NCI-H1436 (cell line): Measurements from ENCODE around the gene ENTPD1.
"Not testable (repeated sequence)": the region's sequence is repeated elsewhere in the genome, so short reads cannot be mapped to it uniquely, and the experiment has no call there.

Source experiments
- DNase-seq: peaks from one replicate; lab custom pipeline; 2025; lab: John Stamatoyannopoulos, UW

The ENTPD1 gene

DNA sequence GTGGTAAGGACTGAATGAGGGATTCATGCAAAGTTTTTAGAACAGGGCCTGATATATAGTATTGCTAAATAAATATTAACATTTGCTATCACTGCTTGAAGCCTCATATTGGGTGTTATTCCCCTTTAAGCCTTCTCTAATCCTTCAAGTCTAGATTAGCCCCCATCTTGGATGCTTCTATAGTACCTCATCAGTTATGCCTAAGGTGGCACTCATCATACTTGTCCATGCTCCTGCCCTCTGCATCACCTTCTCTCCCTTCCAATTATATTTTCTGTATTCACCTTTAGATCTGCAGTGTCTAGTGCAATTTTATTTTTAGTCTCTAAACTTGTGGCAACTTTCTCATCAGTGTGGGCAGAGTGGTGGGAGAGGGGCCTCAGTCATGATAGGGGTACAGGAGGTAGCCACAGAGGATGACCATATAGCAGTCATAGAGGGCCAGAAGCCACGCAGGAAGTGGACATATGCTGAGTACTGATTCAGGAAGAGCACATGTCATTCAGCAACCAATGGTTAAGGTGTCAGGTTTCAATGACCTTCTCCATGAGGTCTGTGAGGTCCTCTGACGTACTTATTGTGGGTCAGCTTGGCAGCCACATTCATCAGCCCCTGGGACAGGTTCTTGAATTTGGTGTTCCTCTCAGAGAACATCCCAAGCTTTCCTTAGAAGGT is 2.5 kb downstream of the ENTPD1 start:
- DNase-seq = no peak

DNA sequence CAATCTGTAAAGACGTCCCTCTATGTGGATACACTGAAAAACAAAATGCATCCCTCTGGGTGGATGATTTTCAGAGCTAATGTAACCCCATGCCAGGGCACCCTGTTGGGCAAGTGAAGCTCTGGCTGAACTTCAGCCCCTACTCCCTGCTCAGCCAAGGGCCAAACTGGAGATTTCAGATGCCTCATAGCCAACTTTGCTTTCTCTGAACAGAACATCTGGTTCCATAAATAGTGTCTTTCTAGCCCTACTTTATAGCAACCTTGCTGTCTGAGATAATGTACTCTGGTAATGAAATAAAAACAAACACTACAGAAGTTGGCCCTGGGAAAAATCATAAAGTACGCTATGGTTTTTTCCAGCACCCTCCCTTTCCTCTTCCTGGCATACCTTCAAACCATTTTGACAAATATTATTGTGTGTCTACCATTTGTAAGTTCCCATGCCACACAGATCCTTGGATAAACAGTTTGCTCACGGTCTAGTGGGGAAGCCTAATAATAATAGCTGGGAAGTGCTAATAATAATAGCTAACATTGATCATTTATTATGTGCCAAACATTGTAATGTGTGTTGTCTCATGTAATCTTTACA is 3.4 kb downstream of the ENTPD1 start:
- DNase-seq = no peak

GRCh38 chr10:95761939-95762492 is 6.1 kb downstream of the ENTPD1 start:
- no peak for DNase-seq

- DNase-seq = no peak
Measured at GRCh38 chr10:95767884-95768556, 12.1 kb downstream of the ENTPD1 start.

DNA sequence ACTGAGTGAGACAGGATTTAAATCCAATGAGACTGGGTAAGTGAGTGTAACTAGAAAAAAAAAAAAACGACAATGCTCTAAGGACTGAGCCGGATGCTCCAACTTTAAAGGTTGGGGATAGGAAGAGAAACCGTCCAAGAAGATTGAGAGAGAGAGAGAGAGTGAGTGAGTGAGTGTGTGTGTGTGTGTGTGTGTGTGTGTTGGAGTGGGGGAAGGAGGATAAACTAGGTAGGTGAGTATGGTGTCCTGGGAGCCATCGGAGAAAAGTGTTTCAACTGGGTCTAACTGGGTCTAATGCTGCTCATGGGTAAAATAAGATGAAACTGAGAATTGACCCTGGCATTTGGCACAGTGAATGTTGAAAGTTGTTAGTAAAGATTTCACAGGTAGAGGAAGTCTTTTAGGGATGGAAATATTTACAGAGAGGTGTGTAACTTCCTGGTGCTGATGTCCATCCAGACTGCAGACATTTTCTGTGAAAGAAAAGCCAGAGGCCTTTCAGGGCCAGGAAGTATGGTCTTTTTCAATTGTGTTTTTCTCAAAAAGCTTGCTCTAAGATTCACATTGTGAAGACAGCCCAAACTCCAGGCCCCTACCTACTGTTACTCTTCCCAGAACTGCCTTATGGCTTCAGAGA is 14.2 kb downstream of the ENTPD1 start:
- no peak for DNase-seq

GRCh38 chr10:95773454-95773853 is 17.5 kb downstream of the ENTPD1 start:
- not testable (repeated sequence) for DNase-seq

- not testable (repeated sequence) for DNase-seq
Measured at GRCh38 chr10:95777638-95778037, 21.7 kb downstream of the ENTPD1 start.

DNA sequence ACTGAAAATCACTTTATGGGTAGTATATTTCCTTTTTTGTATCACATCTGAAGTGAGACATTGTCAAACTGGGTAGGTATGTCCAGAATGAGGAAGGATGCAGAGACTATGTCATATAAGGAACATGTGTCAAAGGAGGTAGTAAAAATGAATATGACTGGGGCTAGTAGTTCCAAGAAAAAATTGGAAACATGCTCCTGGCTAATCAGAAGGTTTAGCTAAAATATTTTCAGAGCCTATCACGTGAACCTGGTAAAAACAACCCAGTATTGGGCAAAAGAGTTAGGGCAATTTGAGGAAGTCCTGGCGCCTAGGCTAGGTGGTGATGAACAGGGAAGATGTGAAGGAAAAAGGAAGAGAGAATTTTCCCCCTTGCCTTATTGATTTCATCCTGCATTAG is 26.4 kb downstream of the ENTPD1 start:
- no peak for DNase-seq

DNA sequence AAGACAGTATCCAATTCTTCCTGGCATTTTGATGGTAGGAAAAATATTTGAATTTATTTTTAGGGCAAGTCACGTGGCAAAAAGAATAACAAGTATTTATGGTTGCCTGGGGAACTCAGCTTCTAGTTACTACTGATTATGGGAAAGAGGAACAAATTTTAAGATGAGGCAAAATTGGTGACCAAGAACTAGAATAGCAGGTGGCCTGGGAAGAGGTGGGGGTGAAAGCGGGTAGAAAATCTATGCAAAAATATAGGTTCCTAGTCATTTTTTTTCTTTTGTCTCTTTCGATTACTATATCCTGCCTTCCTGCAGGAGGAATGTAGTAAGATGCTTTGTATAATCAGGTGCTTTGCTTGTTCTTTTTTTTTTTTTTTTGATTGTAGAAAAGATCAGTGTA is 27.8 kb downstream of the ENTPD1 start:
- no peak for DNase-seq

GRCh38 chr10:95784279-95784913 is 28.4 kb downstream of the ENTPD1 start:
- DNase-seq = no peak

DNA sequence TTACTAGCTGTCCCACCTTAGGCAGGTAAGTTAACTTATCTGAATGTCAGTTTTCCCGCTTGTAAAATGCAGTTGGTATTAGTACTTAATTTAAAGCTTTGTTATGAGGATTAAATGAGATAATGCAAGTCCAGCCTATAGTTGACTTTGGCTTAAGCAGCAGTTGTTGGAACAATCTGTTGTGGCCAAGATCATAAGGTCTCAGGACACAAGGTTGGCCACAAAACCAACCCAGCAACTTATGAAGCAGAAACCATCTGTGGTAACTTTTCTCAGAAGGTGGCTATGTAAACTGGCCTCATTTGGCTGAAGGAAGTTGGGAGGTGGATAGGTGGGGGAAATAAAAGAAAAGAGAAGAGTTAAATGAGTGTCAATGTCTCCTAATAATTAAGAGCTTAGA is 29.4 kb downstream of the ENTPD1 start:
- no peak for DNase-seq

DNA sequence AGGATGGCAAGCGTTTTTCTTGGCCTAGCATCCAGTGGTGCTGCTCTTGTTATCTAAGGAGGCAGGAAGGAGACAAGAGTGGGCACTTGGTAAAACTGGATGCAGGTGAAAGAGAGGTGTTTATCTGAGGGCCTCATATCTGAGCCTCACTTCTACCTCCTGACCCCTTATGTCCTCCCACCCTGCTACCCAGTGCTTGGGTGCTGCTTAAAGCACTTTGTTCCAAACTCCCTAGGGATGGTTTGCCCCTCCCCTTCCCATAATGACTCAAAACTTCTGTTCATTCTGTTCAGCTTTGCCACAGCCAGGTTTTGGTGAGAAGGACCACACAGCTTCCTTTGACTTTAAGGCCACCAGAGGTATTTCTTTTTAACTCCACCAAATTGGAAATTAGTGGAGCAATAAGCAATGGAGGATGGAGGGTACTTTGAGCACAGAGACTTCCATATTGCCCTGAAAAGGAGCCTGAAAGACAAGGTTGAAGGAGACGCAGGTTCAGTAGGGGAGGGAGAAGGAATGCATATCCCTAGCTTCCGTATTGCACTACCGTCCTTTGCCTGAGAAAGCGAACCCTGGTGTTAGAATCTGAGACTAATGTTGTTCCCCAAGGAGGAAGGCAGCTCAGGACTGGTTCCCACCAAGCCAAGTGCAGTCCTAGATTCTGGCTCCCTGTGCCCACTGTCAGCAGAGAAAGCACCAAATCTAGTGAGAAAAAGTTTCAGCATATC is 30.1 kb downstream of the ENTPD1 start:
- no peak for DNase-seq

GRCh38 chr10:95787447-95787846 is 31.5 kb downstream of the ENTPD1 start:
- no peak for DNase-seq

GRCh38 chr10:95788830-95789229 is 32.9 kb downstream of the ENTPD1 start:
- DNase-seq = no peak

DNA sequence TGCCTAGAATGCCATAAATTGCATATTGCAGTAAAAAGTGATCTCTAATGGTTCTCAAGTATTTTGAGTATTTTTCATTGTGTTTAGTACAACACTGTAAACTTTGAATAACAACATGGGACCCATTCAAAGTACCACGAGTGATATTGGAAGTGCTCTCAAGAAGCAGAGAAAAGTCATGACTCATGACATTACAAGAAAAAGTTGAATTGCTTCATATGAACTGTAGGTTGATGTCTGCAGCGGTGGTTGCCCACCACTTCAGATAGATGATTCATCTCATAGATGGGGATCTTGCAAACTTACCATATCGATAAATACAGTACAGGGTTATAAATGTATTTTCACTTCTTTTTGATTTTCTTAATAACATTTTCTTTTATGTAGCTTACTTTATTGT is 33.9 kb downstream of the ENTPD1 start:
- DNase-seq = no peak

DNA sequence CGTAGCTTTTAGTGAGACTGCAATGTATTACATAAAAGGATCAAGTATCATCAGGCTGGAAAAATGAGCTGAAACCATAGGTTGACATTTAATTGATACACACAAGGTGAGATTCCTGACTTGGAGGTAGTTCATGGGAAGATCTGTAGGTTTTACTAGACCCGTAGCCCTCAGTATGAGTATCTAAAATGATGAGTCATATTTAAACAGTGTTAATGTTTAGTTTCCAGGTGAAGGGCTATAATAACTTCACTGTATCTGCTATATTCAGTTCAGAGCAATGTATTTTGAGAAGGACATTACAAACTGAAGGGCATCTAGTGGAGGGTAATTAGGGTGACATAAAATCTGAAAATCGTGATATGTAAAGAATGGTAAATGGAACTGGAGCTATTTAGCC is 35.0 kb downstream of the ENTPD1 start:
- no peak for DNase-seq

GRCh38 chr10:95791425-95791979 is 35.5 kb downstream of the ENTPD1 start:
- no peak for DNase-seq

DNA sequence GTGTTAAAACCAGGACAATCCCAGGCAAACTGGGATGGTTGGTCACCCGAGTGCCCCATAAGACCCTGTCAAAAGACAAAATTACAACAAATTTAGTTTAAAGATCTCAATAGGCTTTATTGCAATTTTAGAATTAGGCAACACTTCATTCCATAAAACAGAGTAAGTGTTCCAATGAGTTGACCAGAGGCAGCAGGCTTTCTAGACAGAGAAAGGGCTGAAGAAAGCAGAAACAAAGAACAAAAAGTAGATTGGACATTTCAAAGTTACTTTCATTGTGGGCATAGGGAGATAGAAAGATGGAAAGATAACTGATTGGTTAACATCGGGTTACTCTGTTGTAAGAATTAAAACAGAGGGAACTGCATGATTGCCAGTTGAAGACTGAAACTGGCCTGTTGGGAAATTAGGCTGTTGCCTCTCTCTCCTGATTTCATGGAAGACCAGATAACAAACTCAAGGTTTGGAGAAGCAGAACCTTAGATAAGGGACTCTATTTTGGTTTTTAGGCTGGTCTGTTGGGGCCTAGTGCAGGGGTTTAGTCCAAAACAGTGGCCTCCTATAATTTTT is 36.3 kb downstream of the ENTPD1 start:
- DNase-seq = no peak

- no peak for DNase-seq
Measured at GRCh38 chr10:95792874-95793285, 36.9 kb downstream of the ENTPD1 start.

DNA sequence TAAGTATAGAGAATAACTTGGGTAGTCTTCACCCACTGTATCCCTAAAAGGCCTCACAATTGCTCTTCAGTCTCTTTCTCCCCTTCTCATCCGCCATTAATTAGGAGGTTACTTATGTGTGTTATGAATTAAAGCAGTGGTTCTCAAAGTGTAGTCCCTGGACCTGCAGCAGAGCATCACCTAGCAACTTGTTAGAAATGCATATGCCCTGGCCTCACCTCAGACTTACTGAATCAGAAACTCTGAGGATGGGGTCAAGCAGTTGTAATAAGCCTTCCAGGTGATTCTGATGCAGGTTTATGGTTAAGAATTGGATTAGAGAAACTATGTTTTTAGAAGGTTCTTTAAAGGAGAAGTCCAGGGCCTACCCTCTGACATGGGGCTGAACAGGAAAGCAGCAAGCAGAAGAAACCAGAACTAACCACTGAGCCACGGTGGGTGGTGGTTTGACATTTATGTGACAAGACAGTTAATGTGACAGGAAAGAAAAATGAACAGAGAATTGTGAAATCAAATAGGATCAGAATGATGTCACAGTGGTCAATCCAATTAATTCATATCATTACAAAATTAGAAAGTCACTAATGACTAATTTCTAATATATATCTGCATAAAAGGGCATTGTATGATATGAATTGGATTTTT is 37.6 kb downstream of the ENTPD1 start:
- DNase-seq = no peak
